Trophoblast cell (in vitro differentiated cells and primary cell): ENCODE measurements around the gene MKNK2.
"Not testable (repeated sequence)": the region's sequence is repeated elsewhere in the genome, so short reads cannot be mapped to it uniquely, and the experiment has no call there.

Source experiments
- DNase-seq, 2 donors: peaks; one replicate each; pipeline ENCODE4 v3.0.0-alpha.2; 2016
- H2AFZ ChIP-seq: 2 replicates; pipeline ENCODE4 v1.6.1; 2013; ENCODE audit warnings: low read length, moderate library complexity, mild to moderate bottlenecking; ENCODE audit not compliant: insufficient read depth, poor library complexity
- H2AK5ac ChIP-seq: 2 replicates; pipeline ENCODE4 v1.6.1; 2013; ENCODE audit warnings: mild to moderate bottlenecking, low read length
- H2BK120ac ChIP-seq: 2 replicates; pipeline ENCODE4 v1.6.1; 2013; ENCODE audit warnings: low read length, mild to moderate bottlenecking, moderate library complexity; ENCODE audit not compliant: insufficient read depth, poor library complexity
- H2BK12ac ChIP-seq: 2 replicates; pipeline ENCODE4 v1.6.1; 2013; ENCODE audit warnings: mild to moderate bottlenecking, low read length, moderate library complexity
- H2BK5ac ChIP-seq: 2 replicates; pipeline ENCODE4 v1.6.1; 2013; ENCODE audit warnings: low read length, low read depth, moderate library complexity, mild to moderate bottlenecking; ENCODE audit not compliant: poor library complexity
- H3K14ac ChIP-seq: 2 replicates; pipeline ENCODE4 v1.6.1; 2013; ENCODE audit warnings: mild to moderate bottlenecking, low read length
- H3K18ac ChIP-seq: 2 replicates; pipeline ENCODE4 v1.6.1; 2013; ENCODE audit warnings: mild to moderate bottlenecking, low read length
- H3K23ac ChIP-seq: 2 replicates; pipeline ENCODE4 v1.6.1; 2013; ENCODE audit warnings: low read length
- H3K27ac ChIP-seq: 2 replicates; pipeline ENCODE4 v1.5.1; 2013; ENCODE audit warnings: low read depth, mild to moderate bottlenecking, inconsistent platforms, low read length, moderate library complexity
- H3K27me3 ChIP-seq: 2 replicates; pipeline ENCODE4 v1.6.1; 2013; ENCODE audit warnings: inconsistent platforms, mild to moderate bottlenecking, low read length, moderate library complexity; ENCODE audit not compliant: insufficient read depth
- H3K36me3 ChIP-seq, 2 experiments: 1 replicate in 1 of 2; 2 replicates in 1 of 2; pipeline ENCODE4 v1.6.1; 2013; ENCODE audit warnings: low read length in 2 of 2, mild to moderate bottlenecking in 2 of 2, moderate library complexity in 1 of 2; ENCODE audit not compliant: insufficient read depth in 2 of 2, control insufficient read depth in 1 of 2
- H3K4ac ChIP-seq: 2 replicates; pipeline ENCODE4 v1.6.1; 2013; ENCODE audit warnings: low read depth, mild to moderate bottlenecking, low read length, moderate library complexity
- H3K4me1 ChIP-seq, 2 experiments: 1 replicate in 1 of 2; 2 replicates in 1 of 2; pipeline ENCODE4 v1.6.1; 2013; ENCODE audit warnings: low read length in 2 of 2, mild to moderate bottlenecking in 2 of 2, moderate library complexity in 1 of 2; ENCODE audit not compliant: insufficient read depth in 2 of 2, control insufficient read depth in 1 of 2
- H3K4me2 ChIP-seq: 2 replicates; pipeline ENCODE4 v1.6.1; 2013; ENCODE audit warnings: inconsistent platforms, mild to moderate bottlenecking, low read length, moderate library complexity
- H3K4me3 ChIP-seq: 2 replicates; pipeline ENCODE4 v1.5.1; 2013; ENCODE audit warnings: mild to moderate bottlenecking, low read depth, low read length, inconsistent platforms
- H3K79me1 ChIP-seq: one replicate; pipeline ENCODE4 v1.6.1; 2013; ENCODE audit warnings: low read length
- H3K79me2 ChIP-seq: 2 replicates; pipeline ENCODE4 v1.6.1; 2013; ENCODE audit warnings: low read length, mild to moderate bottlenecking; ENCODE audit not compliant: control insufficient read depth, insufficient read depth, poor library complexity
- H3K9ac ChIP-seq: 2 replicates; pipeline ENCODE4 v1.6.1; 2013; ENCODE audit warnings: mild to moderate bottlenecking, low read length
- H3K9me3 ChIP-seq: 2 replicates; pipeline ENCODE4 v1.6.1; 2013; ENCODE audit warnings: low read depth, mild to moderate bottlenecking, control low read depth, inconsistent platforms, low read length; ENCODE audit not compliant: insufficient read depth
- H4K12ac ChIP-seq: 2 replicates; pipeline ENCODE4 v1.6.1; 2013; ENCODE audit warnings: low read depth, mild to moderate bottlenecking, low read length, moderate library complexity
- H4K8ac ChIP-seq: 2 replicates; pipeline ENCODE4 v1.6.1; 2013; ENCODE audit warnings: low read depth, mild to moderate bottlenecking, low read length, moderate library complexity
- H4K91ac ChIP-seq: one replicate; pipeline ENCODE4 v1.6.1; 2013; ENCODE audit warnings: low read depth, mild to moderate bottlenecking, low read length, moderate library complexity
- WGBS: extraction: QIAGEN DNeasy Blood & Tissue Kit; methylation state at CpG from one replicate; pipeline ENCODE4 v1.1.7; 2013; ENCODE audit warnings: missing lambda C conversion rate; ENCODE audit not compliant: insufficient read length, insufficient coverage; ENCODE audit errors: extremely low coverage; 5-methylcytosine and 5-hydroxymethylcytosine counted together

MKNK2 gene

DNA sequence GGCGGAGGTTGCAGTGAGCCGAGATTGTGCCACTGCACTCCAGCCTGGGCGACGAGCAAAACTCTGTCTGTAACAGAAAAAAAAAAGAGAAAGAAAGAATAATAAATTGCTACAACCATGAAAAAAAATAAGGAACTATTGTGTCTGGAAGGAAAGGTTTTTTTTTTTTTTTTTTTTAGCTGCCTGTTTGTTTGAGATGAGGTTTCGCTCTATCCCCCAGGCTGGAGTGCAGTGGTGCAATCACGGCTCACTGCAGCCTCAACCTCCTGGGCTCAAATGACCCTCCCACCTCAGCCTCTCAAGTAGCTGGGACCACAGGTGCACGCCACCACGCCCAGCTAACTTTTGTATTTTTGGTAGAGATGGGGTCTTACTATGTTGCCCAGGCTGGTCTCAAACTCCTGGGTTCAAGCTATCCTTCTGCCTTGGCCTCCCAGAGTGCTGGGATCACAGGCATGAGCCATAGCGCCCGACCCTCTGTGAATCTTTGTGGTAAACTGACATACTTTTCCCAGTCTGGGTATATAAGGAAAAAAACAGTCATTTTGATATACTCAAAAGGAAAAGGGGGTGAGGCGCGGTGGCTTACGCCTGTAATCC is 41.0 kb upstream of the MKNK2 start:
- not testable (repeated sequence) for H4K12ac ChIP-seq, H3K14ac ChIP-seq, H3K4me3 ChIP-seq, H3K18ac ChIP-seq, DNase-seq, H3K23ac ChIP-seq, H3K27ac ChIP-seq, H2AK5ac ChIP-seq, H2AFZ ChIP-seq, H3K9me3 ChIP-seq, H3K4me2 ChIP-seq, H2BK5ac ChIP-seq, H3K9ac ChIP-seq, H3K36me3 ChIP-seq, H3K79me2 ChIP-seq, H3K27me3 ChIP-seq, H4K91ac ChIP-seq, H2BK12ac ChIP-seq, H2BK120ac ChIP-seq, H4K8ac ChIP-seq
- H3K4ac ChIP-seq, result peak overlapping the region; percentile 36
- WGBS, result no CpG with 5 or more reads among the region's 13 CpGs
- H3K4me1 ChIP-seq, result peaks cover 33 to 36% of the 10 kb centered on the region in 2 experiments
- peaks cover 23% of the 10 kb centered on the region for H3K79me1 ChIP-seq

DNA sequence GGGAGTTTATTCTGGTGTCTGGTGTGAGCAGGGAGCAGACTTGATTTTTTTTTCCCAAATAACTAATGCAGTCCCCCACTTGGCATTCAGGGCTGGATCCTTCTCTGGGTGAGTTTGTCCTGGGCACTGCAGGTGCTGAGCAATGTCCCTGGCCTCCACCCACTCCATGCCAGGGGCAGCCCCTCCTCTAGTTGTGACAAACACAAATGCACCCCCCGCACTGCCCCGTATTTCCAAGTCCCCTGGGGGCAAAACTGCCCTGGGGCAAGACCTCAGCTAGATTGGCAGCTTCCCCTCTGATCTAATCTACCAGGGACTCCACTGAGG is 38.6 kb upstream of the MKNK2 start:
- Histone ChIP-seq H3K79me2 (peaks cover 4% of the 10 kb centered on the region), H3K79me1 (peaks cover 17% of the 10 kb centered on the region), H3K18ac (peak overlapping the region; percentile 12), H2AK5ac (peak overlapping the region; percentile 11), H2BK120ac (peak overlapping the region; percentile 80), H3K4ac (peak overlapping the region; percentile 40), H4K12ac (peak overlapping the region; percentile 56), H3K27ac (peak overlapping the region; percentile 79), H3K4me1 (peaks cover 23 to 28% of the 10 kb centered on the region in 2 experiments), H3K9me3 (no peaks in the 10 kb centered on the region), H2BK12ac (peak overlapping the region; percentile 66), H3K27me3 (no peaks in the 10 kb centered on the region), H3K9ac (no peak overlapping the region), H4K91ac (peak overlapping the region; percentile 80), H4K8ac (peak overlapping the region; percentile 59), H2BK5ac (peak overlapping the region; percentile 74), H3K4me2 (no peak overlapping the region), H3K23ac (no peak overlapping the region), H3K36me3 (peaks cover 2 to 10% of the 10 kb centered on the region in 2 experiments), H3K14ac (peak overlapping the region; percentile 45), H3K4me3 (no peak overlapping the region), H2AFZ (no peak overlapping the region)
- no peak for DNase-seq
- no CpG with 5 or more reads among the region's 2 CpGs for WGBS

DNA sequence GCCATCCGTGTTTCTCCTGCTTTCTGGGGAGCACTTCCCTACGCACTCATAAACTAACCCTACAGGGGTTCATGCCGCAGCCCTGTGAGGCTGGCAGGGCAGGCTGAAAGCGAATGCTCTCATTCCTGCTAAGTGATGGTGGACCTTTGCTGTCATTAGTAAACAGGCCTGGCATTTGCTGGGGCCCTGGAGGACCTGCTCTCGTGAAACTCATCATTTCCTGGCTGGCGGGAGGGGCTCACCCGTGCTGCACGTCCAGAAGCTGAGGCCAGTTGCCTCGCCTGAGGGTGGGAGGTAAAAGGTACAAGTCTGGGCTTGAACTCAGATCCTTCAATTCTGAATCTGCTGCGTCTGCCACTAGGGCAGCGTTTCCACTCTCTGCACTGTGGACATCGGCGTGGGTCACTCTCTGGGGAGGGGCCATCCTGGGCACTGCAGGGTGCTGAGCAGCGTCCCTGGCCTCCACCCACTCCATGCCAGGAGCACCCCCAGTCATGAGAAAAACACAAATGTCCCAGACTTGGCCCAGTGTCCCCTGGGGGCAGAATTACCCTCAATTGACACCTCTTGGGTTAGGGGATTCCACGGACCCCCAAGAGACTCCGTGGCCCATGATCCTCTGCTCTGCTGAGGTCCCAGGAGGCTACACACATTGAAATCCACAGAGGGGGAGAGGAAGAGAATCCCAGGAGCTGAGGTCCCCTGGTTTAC is 38.1 kb upstream of the MKNK2 start:
- peak overlapping the region; percentile 45 for H3K14ac ChIP-seq
- no peak overlapping the region for H3K23ac ChIP-seq
- no peak overlapping the region for H3K4me3 ChIP-seq
- H4K12ac ChIP-seq, result peak overlapping the region; percentile 56
- H3K9ac ChIP-seq, result no peak overlapping the region
- peak overlapping the region; percentile 79 for H3K27ac ChIP-seq
- peak overlapping the region; percentile 40 for H3K4ac ChIP-seq
- no peaks in the 10 kb centered on the region for H3K27me3 ChIP-seq
- peak overlapping the region; percentile 80 for H4K91ac ChIP-seq
- H2AFZ ChIP-seq, result no peak overlapping the region
- no peaks in the 10 kb centered on the region for H3K9me3 ChIP-seq
- H4K8ac ChIP-seq, result peak overlapping the region; percentile 59
- peak overlapping the region; percentile 74 for H2BK5ac ChIP-seq
- H3K36me3 ChIP-seq, result peaks cover 2 to 11% of the 10 kb centered on the region in 2 experiments
- peaks cover 4% of the 10 kb centered on the region for H3K79me2 ChIP-seq
- no CpG with 5 or more reads among the region's 16 CpGs for WGBS
- peak; percentile 92 for DNase-seq
- H3K18ac ChIP-seq, result peak overlapping the region; percentile 41
- peak overlapping the region; percentile 66 for H2BK12ac ChIP-seq
- H3K79me1 ChIP-seq, result peaks cover 17% of the 10 kb centered on the region
- peak overlapping the region; percentile 80 for H2BK120ac ChIP-seq
- H3K4me1 ChIP-seq, result peaks cover 20 to 24% of the 10 kb centered on the region in 2 experiments
- H2AK5ac ChIP-seq, result peak overlapping the region; percentile 11
- H3K4me2 ChIP-seq, result no peak overlapping the region

DNA sequence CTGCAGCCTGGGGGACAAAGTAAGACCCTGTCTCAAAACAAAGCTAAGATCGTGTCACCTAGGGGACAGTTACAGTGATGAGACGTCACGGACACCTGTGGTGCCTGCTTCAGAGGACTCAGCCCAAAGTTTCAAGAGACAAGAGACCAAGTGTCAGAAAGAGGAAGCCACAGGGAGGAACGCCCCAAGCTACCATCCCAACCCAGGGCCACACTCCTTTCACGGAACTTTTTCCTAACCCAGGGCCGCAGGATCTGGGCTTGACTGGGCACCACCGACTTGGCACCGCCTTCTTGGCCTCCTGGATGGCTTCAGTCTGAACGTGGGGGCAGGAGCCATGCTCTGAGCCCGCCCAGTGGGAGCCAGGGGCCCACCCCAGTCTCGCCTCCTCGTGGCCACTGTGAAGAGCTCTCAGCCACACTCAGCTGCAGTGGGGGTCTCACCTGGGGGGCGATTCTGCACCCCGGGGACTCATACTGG is 36.6 kb upstream of the MKNK2 start:
- Histone ChIP-seq H3K9me3 (no peaks in the 10 kb centered on the region), H3K23ac (no peak overlapping the region), H3K36me3 (peaks cover 14 to 18% of the 10 kb centered on the region in 2 experiments), H2BK5ac (no peak overlapping the region), H3K79me2 (peaks cover 4% of the 10 kb centered on the region), H4K91ac (no peak overlapping the region), H2BK120ac (no peak overlapping the region), H3K4me1 (peaks cover 14 to 22% of the 10 kb centered on the region in 2 experiments), H3K4me3 (no peak overlapping the region), H3K27me3 (no peaks in the 10 kb centered on the region), H3K79me1 (peaks cover 15% of the 10 kb centered on the region), H2AFZ (no peak overlapping the region), H2AK5ac (peak overlapping the region; percentile 30), H3K4me2 (no peak overlapping the region), H3K14ac (no peak overlapping the region), H3K4ac (peak overlapping the region; percentile 33), H3K18ac (peak overlapping the region; percentile 33), H3K9ac (no peak overlapping the region), H3K27ac (no peak overlapping the region), H4K12ac (no peak overlapping the region), H4K8ac (no peak overlapping the region), H2BK12ac (peak overlapping the region; percentile 34)
- DNase-seq, result peak in 1 of 2 donors; percentile 19
- no CpG with 5 or more reads among the region's 14 CpGs for WGBS
